NCI-H1417 (cell line): Measurements from ENCODE around the gene SERPINH1.

Experiments
- DNase-seq, 3 experiments: peaks; one replicate each; lab custom pipeline; 2025; lab: John Stamatoyannopoulos, UW

SERPINH1 gene

DNA sequence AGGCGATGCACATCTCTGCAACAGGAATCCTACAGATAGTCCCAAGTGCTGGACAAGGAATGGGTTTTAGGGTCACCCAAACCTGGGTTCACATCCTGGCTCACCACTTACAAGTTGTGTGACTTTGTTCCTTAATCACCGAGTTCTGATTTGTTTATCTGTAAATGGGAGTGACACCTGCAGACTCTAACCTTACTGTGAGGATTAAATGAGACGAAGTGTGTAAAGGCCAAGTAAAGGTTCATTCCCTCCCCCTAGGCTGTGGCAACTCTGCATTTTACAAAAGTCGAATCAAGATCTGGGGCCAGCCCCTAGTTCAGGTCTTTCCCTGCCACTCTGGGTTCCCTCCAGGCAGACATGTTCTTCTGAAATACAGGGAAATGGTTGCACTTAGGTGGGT lies 34.9 kb downstream of the SERPINH1 start:
- no peak for DNase-seq

GRCh38 chr11:75597636-75598035 lies 35.6 kb downstream of the SERPINH1 start:
- DNase-seq = peak; percentile 43 to 73 (median 72)

DNA sequence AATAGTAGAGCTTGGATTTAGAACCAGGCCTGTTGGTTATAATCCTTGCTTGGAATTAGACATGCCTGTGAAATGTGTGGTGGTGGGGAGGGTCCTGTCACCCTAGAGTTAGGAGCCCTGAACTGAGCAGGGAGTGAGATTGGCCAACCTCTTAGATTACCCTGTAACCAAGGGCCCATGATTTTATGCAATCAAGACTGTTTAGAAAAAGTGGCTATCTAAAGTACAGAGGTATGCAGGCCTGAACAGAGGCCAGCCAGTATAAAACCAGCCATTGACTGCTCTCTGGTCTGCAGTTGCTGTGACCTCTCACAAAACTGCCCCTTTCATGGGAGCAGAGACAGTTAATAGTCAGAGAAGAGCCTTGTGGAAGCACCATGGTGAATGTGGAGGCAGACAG lies 36.2 kb downstream of the SERPINH1 start:
- DNase-seq = no peak

GRCh38 chr11:75598900-75599299 lies 36.8 kb downstream of the SERPINH1 start:
- no peak for DNase-seq

- no peak for DNase-seq
Observed at GRCh38 chr11:75600356-75600755, 38.3 kb downstream of the SERPINH1 start.

DNA sequence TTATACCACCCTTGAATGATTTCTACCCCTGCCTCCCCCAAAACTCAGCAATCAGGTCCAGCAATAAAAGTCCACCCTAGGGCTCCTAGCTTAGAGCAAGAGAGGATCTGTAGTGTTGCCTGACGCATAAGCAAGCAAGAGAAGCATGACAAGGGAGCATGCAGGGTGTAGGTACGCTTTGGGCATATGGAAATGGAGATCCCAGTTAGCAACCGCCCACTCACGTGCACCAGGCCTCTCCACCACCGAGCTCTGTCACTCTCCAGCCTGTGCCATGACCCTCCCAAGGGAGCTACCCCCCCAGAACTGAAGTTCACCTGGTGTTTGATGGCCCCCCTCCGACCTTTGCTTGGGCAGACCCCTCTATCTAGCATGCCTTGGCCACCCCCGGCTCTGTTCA lies 39.4 kb downstream of the SERPINH1 start:
- no peak for DNase-seq

DNA sequence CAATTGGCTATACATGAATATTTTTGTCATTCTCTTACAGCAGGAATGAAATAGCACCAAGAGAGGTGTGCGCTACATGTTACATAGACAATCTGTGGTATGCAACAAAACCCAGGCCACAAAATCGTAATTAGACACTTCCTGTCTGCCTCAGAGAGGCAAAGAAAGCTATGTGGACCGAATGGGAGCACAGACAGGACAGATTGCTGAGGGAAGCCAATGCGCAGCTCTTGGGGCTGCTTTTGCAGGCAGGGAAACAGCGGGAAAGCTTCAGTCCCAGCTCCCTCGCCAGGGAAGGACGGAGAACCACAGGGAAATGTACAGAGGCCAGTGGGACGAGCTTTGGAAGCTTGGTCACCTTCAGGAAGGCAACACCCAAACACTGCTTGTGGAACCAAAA lies 40.9 kb downstream of the SERPINH1 start:
- DNase-seq = no peak

- no peak for DNase-seq
Observed at GRCh38 chr11:75603791-75604736, 42.0 kb downstream of the SERPINH1 start.

DNA sequence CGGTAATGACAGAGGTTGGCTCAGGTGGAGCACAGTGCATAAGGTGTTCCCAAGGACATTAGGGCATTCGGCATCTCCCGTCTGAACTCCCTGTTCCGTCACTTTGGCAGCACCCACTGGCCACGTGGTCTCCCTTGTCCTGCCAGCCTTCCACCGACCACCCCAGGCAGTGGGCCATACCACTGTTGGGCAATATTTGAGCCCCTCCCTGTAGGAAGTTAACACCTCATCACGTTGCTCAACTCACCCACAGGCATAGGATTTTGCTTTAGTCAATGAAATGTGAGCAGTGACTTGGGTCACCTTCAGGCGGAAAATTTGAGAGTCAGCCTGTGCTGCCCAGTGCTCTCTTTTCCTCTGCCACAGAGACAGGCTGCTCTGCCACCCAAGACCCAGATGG lies 44.0 kb downstream of the SERPINH1 start:
- no peak for DNase-seq

- DNase-seq = no peak
Observed at GRCh38 chr11:75611823-75612222, 49.8 kb downstream of the SERPINH1 start.

- DNase-seq = peak in 2 of 3 experiments; percentile 9 to 19
Observed at GRCh38 chr11:75615751-75616150, 53.7 kb downstream of the SERPINH1 start.

GRCh38 chr11:75616281-75616680 lies 54.2 kb downstream of the SERPINH1 start:
- DNase-seq = no peak
